Breast epithelium (tissue), 4 donors: ENCODE data around the gene ZNF710. TPM values are rescaled to one million over a fixed set of nuclear protein-coding genes. Genes with fewer than 3 reads are reported as not detected.

Experiments
- DNase-seq, 2 donors: peaks; one replicate each; pipeline ENCODE4 v3.0.0-alpha.2; 2019; ENCODE audit warnings: low spot score in 2 of 2
- H3K27ac ChIP-seq, 2 donors: fragments of 200-600 bp; sonication (generic) in 1 of 2; one replicate each; pipeline ENCODE4 v1.5.1; 2016 to 2019; ENCODE audit warnings: mild to moderate bottlenecking in 1 of 2
- H3K27me3 ChIP-seq, 2 donors: fragments of 200-600 bp; sonication (generic) in 1 of 2; one replicate each; pipeline versions ENCODE4 v1.5.1 to v1.6.0; 2017 to 2019; ENCODE audit warnings: control low read depth in 1 of 2, mild to moderate bottlenecking in 1 of 2
- H3K36me3 ChIP-seq: fragments of 200-600 bp; one replicate; pipeline ENCODE4 v1.5.1; 2019
- H3K4me1 ChIP-seq, 2 donors: fragments of 200-600 bp; sonication (generic); one replicate each; pipeline ENCODE4 v1.5.1; 2016 to 2019; ENCODE audit warnings: control low read depth in 1 of 2
- H3K4me3 ChIP-seq, 3 donors: fragments of 200-600 bp; sonication (generic); 1 replicate in 2 of 3; 2 replicates in 1 of 3; pipeline ENCODE4 v1.5.1; 2016 to 2019; ENCODE audit warnings: mild to moderate bottlenecking in 3 of 3, moderate library complexity in 2 of 3
- H3K9me3 ChIP-seq, 2 donors: fragments of 200-600 bp; sonication (generic) in 1 of 2; one replicate each; pipeline ENCODE4 v1.5.1; 2016 to 2019; ENCODE audit warnings: control low read depth in 1 of 2
- CTCF ChIP-seq, 3 donors: fragments of 450-650 bp; IDR thresholded peaks; one replicate each; pipeline ENCODE4 v1.5.1; 2016 to 2017; ENCODE audit warnings: antibody characterized with exemption in 3 of 3, mild to moderate bottlenecking in 3 of 3, moderate library complexity in 3 of 3
- POLR2A ChIP-seq: fragments of 450-650 bp; IDR thresholded peaks from one replicate; pipeline ENCODE4 v1.6.1; 2016; ENCODE audit warnings: antibody characterized with exemption, mild to moderate bottlenecking, moderate library complexity
- POLR2AphosphoS5 ChIP-seq, 3 donors: sonication (generic); formaldehyde crosslinking; IDR thresholded peaks; one replicate each; pipeline ENCODE4 v1.6.1; 2017; ENCODE audit warnings: antibody characterized with exemption in 3 of 3
- intact Hi-C: fragments of 100-400 bp; cut with DNase I; formaldehyde crosslinking; loops from one replicate; pipeline ENCODE4 v1.15.1; 2023; ENCODE audit warnings: low total_unique reads
- total RNA-seq, 3 donors: library from RNA; depleted of rRNA; stranded (reverse); fragments of >200 nt; gene quantifications; one replicate each; pipeline ENCODE4 v1.1.0, GENCODE V29; 2016

ZNF710 gene
- total RNA-seq, 3 donors from 2014 or later, result 4.0 to 14.4 (median 10.4) TPM

- DNase-seq, result no peak
- intact Hi-C loops, result loop anchor here (10.0 kb wide), 1 partner anchor 179 kb away; the partner anchor contains the start of gene AP3S2
- TF ChIP-seq POLR2AphosphoS5 (IDR thresholded peaks at IDR 0.05) (no peak), CTCF (IDR thresholded peaks at IDR 0.05) (no peak), POLR2A (no peak)
- Histone ChIP-seq H3K4me1 (peaks cover 0 to 5% of the 10 kb centered on the region in 2 donors), H3K9me3 (no peaks in the 10 kb centered on the region), H3K4me3 (no peak overlapping the region), H3K36me3 (no peaks in the 10 kb centered on the region), H3K27me3 (no peaks in the 10 kb centered on the region), H3K27ac (no peak overlapping the region)
These were observed 72.9 kb downstream of the ZNF710 start for GRCh38 chr15:90074023-90074422.

- Histone ChIP-seq H3K36me3 (no peaks in the 10 kb centered on the region), H3K9me3 (no peaks in the 10 kb centered on the region), H3K4me1 (peaks cover 0 to 5% of the 10 kb centered on the region in 2 donors), H3K27me3 (no peaks in the 10 kb centered on the region), H3K4me3 (no peak overlapping the region), H3K27ac (peak overlapping the region; percentile 56 to 79)
- DNase-seq, result no peak
- intact Hi-C loops, result loop anchor here (10.0 kb wide), 1 partner anchor 180 kb away; the partner anchor contains the start of gene AP3S2
- TF ChIP-seq POLR2AphosphoS5 (IDR thresholded peaks at IDR 0.05) (no peak), POLR2A (no peak)
These were observed 73.8 kb downstream of the ZNF710 start for GRCh38 chr15:90074916-90075315.

- no peak for TF ChIP-seq POLR2A
- TF ChIP-seq POLR2AphosphoS5 (IDR thresholded peaks at IDR 0.05), result peak in 1 of 3 donors; percentile 9
- TF ChIP-seq CTCF (IDR thresholded peaks at IDR 0.05), result no peak
- intact Hi-C loops, result loop anchor here (10.0 kb wide), 1 partner anchor 181 kb away; the partner anchor contains the start of gene AP3S2
- Histone ChIP-seq H3K4me3 (no peak overlapping the region), H3K4me1 (peaks cover 0 to 5% of the 10 kb centered on the region in 2 donors), H3K36me3 (no peaks in the 10 kb centered on the region), H3K9me3 (no peaks in the 10 kb centered on the region), H3K27me3 (no peaks in the 10 kb centered on the region), H3K27ac (peak overlapping the region; percentile 56 to 79)
- peak in 1 of 2 donors; percentile 65 for DNase-seq
These were observed 74.5 kb downstream of the ZNF710 start for GRCh38 chr15:90075420-90076289.

GRCh38 chr15:90076716-90077115 is 75.6 kb downstream of the ZNF710 start:
- Histone ChIP-seq H3K27ac (no peak overlapping the region), H3K36me3 (no peaks in the 10 kb centered on the region), H3K27me3 (no peaks in the 10 kb centered on the region), H3K4me1 (peaks cover 0 to 5% of the 10 kb centered on the region in 2 donors), H3K4me3 (no peak overlapping the region), H3K9me3 (no peaks in the 10 kb centered on the region)
- TF ChIP-seq POLR2A (no peak), CTCF (IDR thresholded peaks at IDR 0.05) (no peak), POLR2AphosphoS5 (IDR thresholded peaks at IDR 0.05) (no peak)
- intact Hi-C loops, result loop anchor here (10.0 kb wide), 1 partner anchor 182 kb away; the partner anchor contains the start of gene AP3S2
- DNase-seq, result no peak

- H3K27ac ChIP-seq, result peak overlapping the region in 1 of 2 donors; percentile 11
- H3K27me3 ChIP-seq, result no peaks in the 10 kb centered on the region
- no peak for DNase-seq
- H3K4me3 ChIP-seq, result no peak overlapping the region
- intact Hi-C loops, result loop anchor here (10.0 kb wide), 1 partner anchor 184 kb away; the partner anchor contains the start of gene AP3S2
- H3K36me3 ChIP-seq, result peaks cover under 1% of the 10 kb centered on the region
- peaks cover 0 to 5% of the 10 kb centered on the region in 2 donors for H3K4me1 ChIP-seq
- no peaks in the 10 kb centered on the region for H3K9me3 ChIP-seq
- TF ChIP-seq POLR2A (no peak), CTCF (IDR thresholded peaks at IDR 0.05) (no peak), POLR2AphosphoS5 (IDR thresholded peaks at IDR 0.05) (no peak)
These were observed 77.8 kb downstream of the ZNF710 start for GRCh38 chr15:90078965-90079364.
